IMR-90 (cell line): Measurements from ENCODE around the gene LZTFL1. TPM values are rescaled to one million over a fixed set of nuclear protein-coding genes. Genes with fewer than 3 reads are reported as not detected.

Experiments used
- ATAC-seq: fragments of 200-7000 bp; cut with Tn5 transposase; 2 replicates; pipeline ENCODE4 v1.9.1; 2020; ENCODE audit warnings: low read depth, mild to moderate bottlenecking, moderate library complexity
- BruUV-seq: library from RNA; stranded (reverse); fragments of 400-500 nt; replicated peaks from 2 replicates; lab custom pipeline; 2021; lab: Mats Ljungman, UMichigan
- CTCF ChIA-PET: fragments of 300-600 bp; formaldehyde crosslinking; extraction: SDS; loops from one replicate; lab custom pipeline; 2021; ENCODE audit warnings: antibody characterized with exemption; lab: Yijun Ruan, JAX
- POLR2A ChIA-PET: fragments of 300-600 bp; sonication (Branson Sonifier 250); formaldehyde crosslinking; loops from one replicate; lab custom pipeline; 2022; ENCODE audit warnings: antibody characterized with exemption; ENCODE audit not compliant: unreplicated experiment; lab: Charles Lee
- DNase-seq: peaks from one replicate; pipeline ENCODE4 v3.0.0; 2013
- H2AFZ ChIP-seq: replicated peaks from 2 replicates; pipeline ENCODE3; 2013; ENCODE audit warnings: low read length, mild to moderate bottlenecking; ENCODE audit not compliant: poor library complexity
- H2AK5ac ChIP-seq: 2 replicates; pipeline ENCODE4 v1.6.1; 2013; ENCODE audit warnings: low read depth, low read length, inconsistent platforms
- H2AK9ac ChIP-seq: replicated peaks from 2 replicates; pipeline ENCODE3; 2013; ENCODE audit warnings: mild to moderate bottlenecking, low read depth, low read length, moderate library complexity; ENCODE audit not compliant: poor library complexity
- H2BK120ac ChIP-seq: 2 replicates; pipeline ENCODE4 v1.6.1; 2013; ENCODE audit warnings: low read depth, low read length, inconsistent platforms
- H2BK15ac ChIP-seq: 3 replicates; pipeline ENCODE4 v1.6.1; 2013; ENCODE audit warnings: low read depth, low read length, inconsistent platforms
- H2BK20ac ChIP-seq: 2 replicates; pipeline ENCODE4 v1.6.1; 2013; ENCODE audit warnings: low read depth, mild to moderate bottlenecking, inconsistent platforms, low read length, moderate library complexity
- H2BK5ac ChIP-seq: 2 replicates; pipeline ENCODE4 v1.6.1; 2013; ENCODE audit warnings: mild to moderate bottlenecking, low read depth, low read length, inconsistent platforms; ENCODE audit not compliant: poor library complexity, severe bottlenecking
- H3K14ac ChIP-seq: replicated peaks from 2 replicates; pipeline ENCODE4 v1.6.1; 2013; ENCODE audit warnings: low read depth, low read length, inconsistent platforms
- H3K18ac ChIP-seq: 2 replicates; pipeline ENCODE4 v1.6.1; 2013; ENCODE audit warnings: low read depth, low read length, control low read depth
- H3K23ac ChIP-seq: 2 replicates; pipeline ENCODE4 v1.6.1; 2013; ENCODE audit warnings: low read depth, low read length, inconsistent platforms
- H3K27ac ChIP-seq: 2 replicates; pipeline ENCODE4 v1.5.1; 2013; ENCODE audit warnings: mild to moderate bottlenecking, control low read depth, low read length; ENCODE audit not compliant: insufficient read depth
- H3K27me3 ChIP-seq: 2 replicates; pipeline ENCODE4 v1.6.1; 2013; ENCODE audit warnings: low read length; ENCODE audit not compliant: control insufficient read depth, insufficient read depth
- H3K36me3 ChIP-seq: 2 replicates; pipeline ENCODE4 v1.6.1; 2013; ENCODE audit warnings: low read length, mixed read lengths; ENCODE audit not compliant: control insufficient read depth, insufficient read depth
- H3K4ac ChIP-seq: 2 replicates; pipeline ENCODE4 v1.6.1; 2013; ENCODE audit warnings: low read depth, low read length, inconsistent platforms
- H3K4me1 ChIP-seq: 2 replicates; pipeline ENCODE4 v1.6.1; 2013; ENCODE audit warnings: low read length, mixed read lengths; ENCODE audit not compliant: control insufficient read depth, insufficient read depth
- H3K4me2 ChIP-seq: 2 replicates; pipeline ENCODE4 v1.6.1; 2013; ENCODE audit warnings: low read depth, mild to moderate bottlenecking, control low read depth, low read length, moderate library complexity
- H3K4me3 ChIP-seq: 2 replicates; pipeline ENCODE4 v1.5.1; 2013; ENCODE audit warnings: low read depth, mild to moderate bottlenecking, control low read depth, low read length, moderate library complexity; ENCODE audit not compliant: insufficient read depth
- H3K56ac ChIP-seq: 2 replicates; pipeline ENCODE4 v1.6.1; 2013; ENCODE audit warnings: low read length, inconsistent platforms; ENCODE audit not compliant: insufficient read depth; ENCODE audit errors: extremely low read depth
- H3K79me1 ChIP-seq, 2 experiments: 2 replicates each; pipeline ENCODE4 v1.6.1; 2013; ENCODE audit warnings: low read length in 2 of 2, inconsistent platforms in 1 of 2, low read depth in 1 of 2
- H3K9ac ChIP-seq: 2 replicates; pipeline ENCODE4 v1.6.1; 2013; ENCODE audit warnings: low read depth, low read length, control low read depth
- H3K9me1 ChIP-seq: 2 replicates; pipeline ENCODE4 v1.6.1; 2013; ENCODE audit warnings: low read length, inconsistent platforms; ENCODE audit not compliant: insufficient read depth
- H3K9me3 ChIP-seq: 2 replicates; pipeline ENCODE4 v1.6.1; 2013; ENCODE audit warnings: low read length; ENCODE audit not compliant: control insufficient read depth, insufficient read depth
- H4K20me1 ChIP-seq: 2 replicates; pipeline ENCODE4 v1.6.1; 2013; ENCODE audit warnings: low read length, inconsistent platforms; ENCODE audit not compliant: insufficient read depth
- H4K5ac ChIP-seq: 2 replicates; pipeline ENCODE4 v1.6.1; 2013; ENCODE audit warnings: mild to moderate bottlenecking, low read depth, low read length, control low read depth
- H4K8ac ChIP-seq, 2 experiments: 2 replicates each; pipeline ENCODE4 v1.6.1; 2013; ENCODE audit warnings: low read depth in 2 of 2, low read length in 2 of 2, control low read depth in 1 of 2, inconsistent platforms in 1 of 2
- H4K91ac ChIP-seq: 2 replicates; pipeline ENCODE4 v1.6.1; 2013; ENCODE audit warnings: low read depth, low read length, inconsistent platforms; ENCODE audit not compliant: insufficient read depth
- ELK1 ChIP-seq: fragments of 150-350 bp; IDR thresholded peaks from 2 replicates; pipeline ENCODE4 v1.6.1; 2016; ENCODE audit warnings: low read depth, mild to moderate bottlenecking, low read length, moderate library complexity, borderline replicate concordance
- FOS ChIP-seq: fragments of 150-350 bp; IDR thresholded peaks from 2 replicates; pipeline ENCODE4 v1.6.1; 2016; ENCODE audit warnings: low read depth, low read length
- MAFK ChIP-seq: IDR thresholded peaks from 2 replicates; pipeline ENCODE4 v1.6.1; 2012; ENCODE audit warnings: low read depth, low read length, improper control_type of control experiment
- RFX5 ChIP-seq: IDR thresholded peaks from 2 replicates; pipeline ENCODE4 v1.8.0; 2012; ENCODE audit warnings: low read depth, mild to moderate bottlenecking, low read length, moderate library complexity
- WGBS, 2 experiments: methylation state at CpG; one replicate each; pipeline versions ENCODE4 v1.1.5 to v1.1.7; 2013; ENCODE audit warnings: missing lambda C conversion rate in 2 of 2; ENCODE audit not compliant: insufficient read length in 1 of 2; ENCODE audit errors: extremely low coverage in 2 of 2; 5-methylcytosine and 5-hydroxymethylcytosine counted together
- dilution Hi-C: fragments of 300-500 bp; cut with HindIII; formaldehyde crosslinking; loops from one replicate; pipeline ENCODE4 v1.14.3; 2018; ENCODE audit warnings: low sequenced_read_pairs; ENCODE audit not compliant: unreplicated experiment
- in situ Hi-C: fragments of 300-500 bp; cut with MboI; formaldehyde crosslinking; loops from 3 replicates; pipeline ENCODE4 v1.14.3; 2019; ENCODE audit warnings: low sequenced_read_pairs, inconsistent platforms, mixed read lengths
- intact Hi-C: fragments of 100-400 bp; cut with micrococcal nuclease; formaldehyde crosslinking; loops from 2 replicates; pipeline ENCODE4 v1.10.0; 2022
- polyA plus RNA-seq, 3 experiments: library from polyadenylated mRNA; depleted of rRNA; stranded (reverse); fragments of >200 nt; gene quantifications; 2 replicates each; pipeline ENCODE4 v1.2.3, GENCODE V29; 2012; ENCODE audit warnings: low replicate concordance in 1 of 3
- total RNA-seq: library from RNA; depleted of rRNA; stranded (reverse); fragments of >200 nt; gene quantifications from 2 replicates; pipeline ENCODE4 v1.2.3, GENCODE V29; 2012
- TF ChIP-seq, protein P1 (sequence below): fragments of 150-350 bp; IDR thresholded peaks from 2 replicates; pipeline ENCODE4 v1.6.1; 2017; ENCODE audit warnings: mild to moderate bottlenecking, antibody characterized with exemption, low read length, low read depth

Gene LZTFL1
- total and polyA plus RNA-seq, 2 of the 4 experiments (the other 2 are of a cell fraction), result 10.3 to 10.4 TPM

- no peak overlapping the region for H3K4me3 ChIP-seq
- in situ Hi-C loops (no loop called here), intact Hi-C loops (no loop called here), dilution Hi-C loops (no loop called here)
- H4K8ac ChIP-seq, result no peak overlapping the region
- H3K23ac ChIP-seq, result no peak overlapping the region
- no peak overlapping the region for H3K27ac ChIP-seq
- no peak overlapping the region for H3K56ac ChIP-seq
- peaks cover 22% of the 10 kb centered on the region for H3K27me3 ChIP-seq
- H2AK5ac ChIP-seq, result no peak overlapping the region
- CTCF ChIA-PET, result interaction anchor here (1.5 kb wide), 1 partner anchor 26 kb away, joined by 3 read pairs; no protein-coding TSS in a partner anchor
- H3K36me3 ChIP-seq, result no peaks in the 10 kb centered on the region
- H3K9ac ChIP-seq, result no peak overlapping the region
- no peaks in the 10 kb centered on the region for H3K4me1 ChIP-seq
- H2AK9ac ChIP-seq, result no peak overlapping the region
- no TSS peak for BruUV-seq
- H3K79me1 ChIP-seq, result no peaks in the 10 kb centered on the region
- no peaks in the 10 kb centered on the region for H4K20me1 ChIP-seq
- H2BK20ac ChIP-seq, result no peak overlapping the region
- DNase-seq (no peak), ATAC-seq (no peak)
- H3K14ac ChIP-seq, result no peak overlapping the region
- no peak overlapping the region for H3K4ac ChIP-seq
- H2BK5ac ChIP-seq, result no peak overlapping the region
- POLR2A ChIA-PET, result no interaction called here
- no peak overlapping the region for H2AFZ ChIP-seq
- no peak overlapping the region for H2BK15ac ChIP-seq
- no peak overlapping the region for H4K5ac ChIP-seq
- no peaks in the 10 kb centered on the region for H3K9me3 ChIP-seq
- no peak overlapping the region for H3K4me2 ChIP-seq
- H3K18ac ChIP-seq, result no peak overlapping the region
- H4K91ac ChIP-seq, result no peak overlapping the region
- no CpG with 5 or more reads among the region's 3 CpGs for WGBS, 2 experiments
- H3K9me1 ChIP-seq, result no peaks in the 10 kb centered on the region
- TF ChIP-seq ELK1 (no peak), MAFK (no peak), FOS (no peak), RFX5 (no peak)
- TF ChIP-seq, protein P1, sequence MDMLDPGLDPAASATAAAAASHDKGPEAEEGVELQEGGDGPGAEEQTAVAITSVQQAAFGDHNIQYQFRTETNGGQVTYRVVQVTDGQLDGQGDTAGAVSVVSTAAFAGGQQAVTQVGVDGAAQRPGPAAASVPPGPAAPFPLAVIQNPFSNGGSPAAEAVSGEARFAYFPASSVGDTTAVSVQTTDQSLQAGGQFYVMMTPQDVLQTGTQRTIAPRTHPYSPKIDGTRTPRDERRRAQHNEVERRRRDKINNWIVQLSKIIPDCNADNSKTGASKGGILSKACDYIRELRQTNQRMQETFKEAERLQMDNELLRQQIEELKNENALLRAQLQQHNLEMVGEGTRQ, result no peak
- H2BK120ac ChIP-seq, result no peak overlapping the region
Measured at GRCh38 chr3:45807133-45807532, 34.8 kb downstream of the LZTFL1 start.
